Memory B cell (primary cell): ENCODE data around the gene LRRC2.

ENCODE experiments used
- ATAC-seq: fragments of 150-1000 bp; cut with Tn5 transposase; 2 replicates; pipeline ENCODE4 v1.10.0; 2021; ENCODE audit warnings: low read depth, mild to moderate bottlenecking, moderate library complexity
- DNase-seq, 2 donors: peaks; one replicate each; pipeline ENCODE4 v3.0.0; 2022; ENCODE audit warnings: low spot score in 2 of 2
- H3K27ac Mint-ChIP-seq: one replicate; pipeline ENCODE4 v1.8.0; 2022; ENCODE audit warnings: mild to moderate bottlenecking, moderate library complexity, mixed read lengths
- H3K27me3 Mint-ChIP-seq: one replicate; pipeline ENCODE4 v1.8.0; 2022; ENCODE audit warnings: mixed read lengths
- H3K36me3 Mint-ChIP-seq: one replicate; pipeline ENCODE4 v1.8.0; 2022; ENCODE audit warnings: mild to moderate bottlenecking, mixed read lengths
- H3K4me1 Mint-ChIP-seq: one replicate; pipeline ENCODE4 v1.8.0; 2022; ENCODE audit warnings: mixed read lengths
- H3K4me3 Mint-ChIP-seq: one replicate; pipeline ENCODE4 v1.8.0; 2022; ENCODE audit warnings: mild to moderate bottlenecking, moderate library complexity, mixed read lengths
- H3K9me3 Mint-ChIP-seq: one replicate; pipeline ENCODE4 v1.8.0; 2022; ENCODE audit warnings: mixed read lengths

The LRRC2 gene

GRCh38 chr3:46468753-46469600 lies 97.1 kb downstream of the LRRC2 start:
- H3K4me1 Mint-ChIP-seq, result no peaks in the 10 kb centered on the region
- H3K4me3 Mint-ChIP-seq, result no peak overlapping the region
- no peak for ATAC-seq
- H3K9me3 Mint-ChIP-seq, result no peaks in the 10 kb centered on the region
- H3K27ac Mint-ChIP-seq, result no peak overlapping the region
- no peaks in the 10 kb centered on the region for H3K36me3 Mint-ChIP-seq
- H3K27me3 Mint-ChIP-seq, result peaks cover 25% of the 10 kb centered on the region
- DNase-seq, result no peak

- H3K36me3 Mint-ChIP-seq, result no peaks in the 10 kb centered on the region
- no peak overlapping the region for H3K4me3 Mint-ChIP-seq
- peaks cover 24% of the 10 kb centered on the region for H3K27me3 Mint-ChIP-seq
- H3K27ac Mint-ChIP-seq, result no peak overlapping the region
- no peak for DNase-seq
- H3K9me3 Mint-ChIP-seq, result no peaks in the 10 kb centered on the region
- no peak for ATAC-seq
- no peaks in the 10 kb centered on the region for H3K4me1 Mint-ChIP-seq
Measured at GRCh38 chr3:46467562-46467961, 98.5 kb downstream of the LRRC2 start.

- DNase-seq (no peak), ATAC-seq (no peak)
- Mint-ChIP-seq H3K27me3 (peaks cover 29% of the 10 kb centered on the region), H3K36me3 (no peaks in the 10 kb centered on the region), H3K9me3 (no peaks in the 10 kb centered on the region), H3K4me1 (no peaks in the 10 kb centered on the region), H3K27ac (no peak overlapping the region), H3K4me3 (no peak overlapping the region)
Measured at GRCh38 chr3:46466871-46467403, 99.2 kb downstream of the LRRC2 start.

GRCh38 chr3:46466273-46466672 lies 99.8 kb downstream of the LRRC2 start:
- ATAC-seq (no peak), DNase-seq (no peak)
- no peaks in the 10 kb centered on the region for H3K4me1 Mint-ChIP-seq
- H3K36me3 Mint-ChIP-seq, result no peaks in the 10 kb centered on the region
- H3K27me3 Mint-ChIP-seq, result peaks cover 29% of the 10 kb centered on the region
- H3K4me3 Mint-ChIP-seq, result no peak overlapping the region
- H3K27ac Mint-ChIP-seq, result no peak overlapping the region
- no peaks in the 10 kb centered on the region for H3K9me3 Mint-ChIP-seq
